UCSD-AML1 (cell line): ENCODE results near the gene SIGLEC6.

Source experiments
- DNase-seq: peaks from one replicate; lab custom pipeline; 2025; ENCODE audit not compliant: unreplicated experiment; lab: John Stamatoyannopoulos, UW

SIGLEC6 gene

GRCh38 chr19:51531349-51532315, at the start of gene SIGLEC6:
Gene SIGLEC6, minus strand, starts transcription at chr19:51531670. Its CDS starts 22 bp downstream, at chr19:51531648.
- peak; percentile 86 for DNase-seq

- DNase-seq = no peak
Measured at GRCh38 chr19:51576850-51577249, 45.4 kb upstream of the SIGLEC6 start.

GRCh38 chr19:51573331-51573730, 41.9 kb upstream of the SIGLEC6 start:
- DNase-seq = peak; percentile 38

- no peak for DNase-seq
Measured at GRCh38 chr19:51572908-51573307, 41.4 kb upstream of the SIGLEC6 start.

- DNase-seq = peak; percentile 33
Measured at GRCh38 chr19:51572410-51572809, 40.9 kb upstream of the SIGLEC6 start.

GRCh38 chr19:51571599-51571998, 40.1 kb upstream of the SIGLEC6 start:
- no peak for DNase-seq

GRCh38 chr19:51570962-51571575, 39.6 kb upstream of the SIGLEC6 start, which contains the start of gene ZNF175:
Gene ZNF175, plus strand, starts transcription at chr19:51571283. Its CDS starts 2,047 bp downstream, at chr19:51573330.
- DNase-seq = peak; percentile 97

GRCh38 chr19:51568456-51568855, 37.0 kb upstream of the SIGLEC6 start:
- no peak for DNase-seq

- DNase-seq = no peak
Measured at GRCh38 chr19:51567583-51567982, 36.1 kb upstream of the SIGLEC6 start.

GRCh38 chr19:51566489-51567100, 35.1 kb upstream of the SIGLEC6 start:
- peak; percentile 59 for DNase-seq

- DNase-seq = peak; percentile 73
Measured at GRCh38 chr19:51565583-51565982, 34.1 kb upstream of the SIGLEC6 start.

GRCh38 chr19:51564791-51565190, 33.3 kb upstream of the SIGLEC6 start:
- DNase-seq = peak; percentile 51

- no peak for DNase-seq
Measured at GRCh38 chr19:51560339-51560738, 28.9 kb upstream of the SIGLEC6 start.

GRCh38 chr19:51559240-51559639, 27.8 kb upstream of the SIGLEC6 start:
- no peak for DNase-seq

GRCh38 chr19:51552996-51553725, 21.7 kb upstream of the SIGLEC6 start:
- peak; percentile 78 for DNase-seq

GRCh38 chr19:51552608-51552995, 21.1 kb upstream of the SIGLEC6 start:
- DNase-seq = no peak

- no peak for DNase-seq
Measured at GRCh38 chr19:51551673-51552432, 20.4 kb upstream of the SIGLEC6 start.

- no peak for DNase-seq
Measured at GRCh38 chr19:51550848-51551672, 19.6 kb upstream of the SIGLEC6 start.
